Renal pelvis (tissue), 4 donors: Measurements from ENCODE around the gene NAB2. TPM values are rescaled to one million over a fixed set of nuclear protein-coding genes. Genes with fewer than 3 reads are reported as not detected.
"Not testable (repeated sequence)": the region's sequence is repeated elsewhere in the genome, so short reads cannot be mapped to it uniquely, and the experiment has no call there.

Source experiments
- DNase-seq: peaks from one replicate; pipeline ENCODE4 v3.0.0-alpha.2; 2013
- polyA plus RNA-seq, 3 donors: library from polyadenylated mRNA; unstranded; fragments of 120-200 nt; gene quantifications; one replicate each; pipeline ENCODE4 v1.2.1, GENCODE V29; 2013; ENCODE audit not compliant: insufficient read length in 3 of 3

The NAB2 gene
- polyA plus RNA-seq, 3 donors, result 47.0 to 53.9 (median 53.8) TPM

DNA sequence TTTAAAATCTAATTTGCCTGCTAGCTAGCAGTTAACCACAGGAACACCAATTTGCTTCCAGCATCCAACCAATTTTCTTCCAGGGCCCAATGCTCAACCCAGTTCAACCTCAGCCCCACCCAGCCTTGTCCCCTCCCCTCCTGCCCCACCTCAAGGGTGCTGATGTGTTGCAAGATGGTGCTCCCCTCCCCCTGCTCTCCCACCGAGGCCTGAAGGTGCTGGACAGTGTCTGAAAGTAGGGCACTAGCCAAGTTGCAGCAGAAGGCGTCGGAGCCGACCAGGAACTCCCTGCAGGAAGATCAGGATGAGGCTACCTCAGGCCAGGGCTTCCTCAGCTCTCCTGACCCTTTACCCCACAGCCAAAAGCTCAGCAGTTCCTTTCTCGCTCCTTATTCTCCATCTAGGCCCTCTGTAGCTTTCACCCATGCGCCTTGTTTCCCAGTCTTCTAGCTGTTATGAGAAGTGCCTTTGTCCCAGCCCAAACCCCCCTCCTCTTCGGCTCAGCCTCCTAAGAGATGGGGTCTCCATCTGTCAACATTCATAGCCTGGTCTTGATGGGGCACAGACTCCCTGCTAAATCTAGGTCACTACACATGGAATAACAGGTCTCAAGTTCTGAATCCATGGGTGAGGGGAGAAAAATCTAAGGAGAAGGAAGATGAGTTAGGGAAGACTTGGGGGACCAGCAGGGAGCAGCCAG, 18.7 kb downstream of the NAB2 start:
- no peak for DNase-seq

DNA sequence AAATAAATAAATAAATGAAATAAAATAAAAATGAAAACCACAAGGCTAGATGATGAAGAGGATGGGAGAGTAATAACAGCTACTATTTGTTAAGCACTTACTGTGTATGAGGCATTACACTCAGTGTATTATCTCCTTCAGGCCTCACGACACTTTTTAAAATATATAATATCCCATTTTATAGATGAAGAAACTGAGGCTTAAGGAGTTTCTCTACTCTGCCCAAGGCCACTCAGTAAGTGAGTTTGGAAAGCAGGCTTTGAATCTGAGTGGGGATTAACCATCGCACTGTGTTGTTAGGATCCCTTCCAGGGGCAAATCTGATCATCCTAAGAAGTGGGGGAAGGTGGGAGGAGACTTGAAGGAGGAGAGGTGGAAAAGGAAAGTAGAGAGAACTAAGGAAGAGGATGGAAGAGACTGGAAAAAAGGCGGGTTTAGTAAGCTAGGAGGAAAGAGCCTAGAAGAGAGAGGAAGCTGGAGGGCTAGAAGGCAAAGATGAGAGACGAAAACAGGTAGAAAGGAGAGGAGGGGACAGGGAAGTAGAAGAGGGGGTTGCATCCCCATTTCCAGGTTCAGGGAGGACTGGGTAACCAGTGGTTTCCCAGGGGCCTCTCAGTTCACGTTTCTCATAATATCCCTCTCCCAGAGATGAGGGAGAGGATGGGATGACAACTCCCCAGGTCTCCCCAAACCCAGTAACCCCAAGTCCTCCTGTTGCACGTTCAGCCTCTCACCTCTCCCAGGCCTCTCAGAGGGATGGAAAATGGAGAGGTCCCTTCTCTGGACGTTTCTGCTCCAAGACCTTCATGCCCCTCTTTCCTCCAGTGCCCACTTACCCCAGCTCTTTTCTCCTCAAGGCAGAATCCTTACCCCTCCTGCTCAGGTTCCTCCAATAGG, 20.5 kb downstream of the NAB2 start:
- no peak for DNase-seq

DNA sequence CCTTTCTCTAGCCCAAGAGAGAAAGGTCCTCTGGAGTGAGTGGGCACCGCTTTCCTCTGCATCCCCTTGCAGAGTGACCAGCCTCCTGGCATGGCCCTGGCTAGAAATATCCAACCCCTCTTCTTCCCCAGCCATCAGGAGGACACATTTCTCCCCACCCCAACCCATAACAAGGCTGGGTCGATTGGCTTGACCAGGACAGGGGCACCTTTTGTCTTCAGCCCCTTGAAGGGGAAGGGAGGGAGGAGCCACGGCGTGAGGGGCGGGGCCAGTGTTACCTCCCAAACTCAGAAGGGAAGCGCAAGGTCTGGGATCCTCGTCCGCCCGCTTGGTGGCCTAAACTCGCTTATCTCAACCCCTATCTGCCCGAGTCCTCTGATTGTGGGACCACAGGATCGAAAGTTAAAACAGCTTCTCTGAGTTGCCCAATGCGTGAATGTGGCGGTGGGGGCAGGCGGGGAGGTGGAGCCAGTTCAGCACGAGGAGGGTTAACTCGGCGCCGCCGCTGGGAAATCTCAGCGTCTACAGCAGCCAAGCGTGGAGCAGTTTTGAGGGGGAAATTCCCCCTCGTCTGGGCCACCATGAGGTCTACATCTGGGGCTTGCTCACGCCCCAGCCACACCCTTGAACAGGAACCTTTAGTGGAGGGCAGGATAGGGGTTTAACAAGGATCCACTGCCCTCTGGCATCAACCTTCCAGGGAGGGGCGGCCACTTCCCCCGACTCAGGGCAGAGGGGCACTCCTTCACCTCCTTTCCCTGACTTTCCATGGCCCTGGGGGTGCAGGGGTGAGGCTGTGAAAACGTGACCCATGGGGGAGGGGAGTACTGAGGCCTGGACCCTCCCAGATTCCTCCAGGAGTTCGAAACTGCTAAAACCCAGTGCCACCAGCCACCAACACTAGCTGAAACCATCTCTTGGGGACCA, 21.5 kb downstream of the NAB2 start:
- DNase-seq, result no peak

DNA sequence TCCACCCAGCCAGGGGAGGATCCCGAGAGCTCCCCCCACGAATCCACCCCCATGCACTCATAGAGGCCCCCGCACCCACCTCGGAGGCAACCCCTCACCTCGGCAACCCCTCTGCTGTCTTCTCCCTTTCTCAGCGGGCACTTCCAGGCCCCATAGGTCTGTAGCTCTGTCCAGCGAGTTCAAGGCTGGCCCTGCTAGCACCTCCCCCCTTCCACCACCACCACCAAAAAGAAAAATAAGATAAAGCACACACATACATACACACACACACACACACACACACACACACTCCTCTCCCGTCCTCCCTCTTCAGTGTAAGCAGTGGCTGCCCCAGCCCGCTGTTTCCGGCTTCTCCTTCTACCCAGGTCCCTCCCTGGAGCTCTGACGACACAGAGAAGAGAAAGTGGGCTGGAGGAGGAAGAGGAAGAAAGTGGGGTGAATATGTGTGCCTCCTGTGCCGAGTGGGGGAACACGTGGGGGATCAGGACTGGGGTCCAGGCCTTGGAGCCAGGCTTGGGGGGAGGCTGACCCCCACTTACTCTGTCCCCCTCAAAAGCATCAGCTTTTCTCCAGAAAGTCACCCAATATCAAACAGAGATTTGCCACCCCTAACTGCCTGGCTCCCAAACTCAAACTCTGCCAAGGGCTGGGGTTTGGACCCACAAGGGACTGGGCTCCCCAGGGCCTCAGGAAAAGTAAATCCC, 22.3 kb downstream of the NAB2 start, which contains the start of gene STAT6:
Gene STAT6 (minus strand): TSS at position 332 of the 704 bp plus-strand sequence. CDS start 3,084 bp downstream, outside the sequence.
- DNase-seq, result peak; percentile 79

DNA sequence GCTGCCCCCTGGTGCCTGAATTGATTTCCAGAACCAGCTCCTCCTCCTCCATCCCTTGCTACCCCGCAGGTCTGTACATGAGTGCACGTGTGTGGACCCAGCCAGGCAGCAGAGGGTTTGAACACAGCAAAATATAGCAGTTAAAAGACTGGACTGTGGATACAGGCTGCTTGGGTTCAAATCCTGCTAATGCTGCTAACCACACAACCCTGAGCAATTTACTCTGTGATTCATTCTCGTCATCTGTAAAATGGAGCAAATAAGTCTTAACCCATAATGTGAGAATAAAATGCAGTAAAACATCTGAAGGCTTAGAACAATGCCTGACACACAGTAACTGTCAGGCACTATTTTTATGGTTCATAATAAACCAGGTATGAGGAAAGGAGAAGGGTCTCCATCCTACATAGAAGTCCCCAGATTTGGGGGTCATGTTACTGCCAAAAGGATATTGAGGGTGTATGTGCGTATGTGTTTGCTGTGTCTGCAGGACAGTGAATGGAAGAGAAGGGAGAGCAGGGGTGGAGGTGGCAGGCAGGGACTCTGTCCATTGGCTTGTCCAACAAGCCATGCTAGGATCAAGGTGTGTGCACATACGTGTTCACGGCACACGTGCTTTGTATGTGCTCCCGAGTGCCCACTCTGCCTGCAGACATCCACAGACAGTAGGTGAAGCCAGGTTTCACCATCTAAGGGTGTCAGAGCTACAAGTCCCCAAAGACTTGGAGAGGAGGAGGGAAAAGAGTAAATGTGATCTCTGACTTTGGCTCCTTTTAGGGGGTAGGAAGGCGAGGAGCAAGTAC, 23.8 kb downstream of the NAB2 start:
- no peak for DNase-seq

DNA sequence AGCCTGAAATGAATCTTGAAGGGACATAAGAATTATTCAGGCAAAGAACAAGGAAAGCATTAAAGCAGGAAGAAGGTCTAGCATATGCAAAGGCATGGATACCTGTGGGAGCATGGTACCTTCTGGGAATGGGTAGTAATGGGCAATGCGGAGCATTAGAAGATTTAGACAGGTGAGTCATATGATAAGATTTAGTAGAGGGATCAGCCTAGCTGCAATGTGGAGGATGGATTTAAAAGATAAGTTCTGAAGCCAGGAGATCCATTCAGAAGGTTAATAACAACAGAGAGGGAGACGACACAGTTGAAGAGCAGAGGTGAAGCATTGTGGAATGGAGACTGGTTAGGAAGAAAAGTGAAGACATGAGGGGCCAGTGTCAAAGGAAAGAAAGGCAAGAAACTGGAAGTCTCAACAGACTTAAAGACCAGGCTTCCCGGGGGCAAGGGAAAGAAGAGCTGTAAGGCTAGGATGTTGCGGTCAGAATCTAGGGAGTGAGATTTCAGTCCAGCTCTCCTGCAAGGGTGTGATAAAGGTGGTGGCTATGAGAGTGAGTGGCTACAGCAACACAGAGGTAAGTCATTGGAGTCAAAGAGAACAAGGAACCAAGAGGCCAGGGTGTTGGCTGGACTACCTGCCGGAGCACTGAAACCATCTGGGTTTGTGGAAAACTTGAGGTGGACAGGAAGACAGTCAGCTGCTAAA, 27.8 kb downstream of the NAB2 start:
- DNase-seq, result no peak

DNA sequence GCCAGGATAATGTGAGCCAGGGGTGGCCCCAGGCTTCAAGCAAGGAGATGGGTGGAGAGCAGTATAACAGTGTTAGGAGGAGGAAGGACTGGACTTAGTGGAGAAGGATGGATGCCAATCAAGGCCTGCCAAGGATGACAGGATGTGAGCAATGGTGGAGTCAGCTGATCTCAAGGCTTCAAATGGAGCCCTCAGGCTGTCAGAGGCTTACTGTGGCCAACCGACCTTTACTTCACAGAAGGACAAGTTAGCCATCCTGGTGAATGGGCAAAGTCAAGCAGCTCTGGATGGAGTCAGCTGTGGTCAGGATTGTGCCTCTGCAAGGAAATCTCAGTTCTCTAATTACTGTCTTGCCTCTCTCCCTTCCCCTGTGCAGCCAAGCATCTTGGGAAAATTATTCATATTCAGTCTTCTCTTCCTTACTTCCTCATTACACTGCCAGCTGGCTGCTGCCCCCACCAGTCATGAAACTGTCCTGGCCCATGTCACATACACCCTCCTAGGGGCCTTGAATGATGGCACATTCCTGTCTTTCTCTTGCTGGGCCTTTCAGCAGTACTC, 29.9 kb downstream of the NAB2 start:
- DNase-seq, result no peak

DNA sequence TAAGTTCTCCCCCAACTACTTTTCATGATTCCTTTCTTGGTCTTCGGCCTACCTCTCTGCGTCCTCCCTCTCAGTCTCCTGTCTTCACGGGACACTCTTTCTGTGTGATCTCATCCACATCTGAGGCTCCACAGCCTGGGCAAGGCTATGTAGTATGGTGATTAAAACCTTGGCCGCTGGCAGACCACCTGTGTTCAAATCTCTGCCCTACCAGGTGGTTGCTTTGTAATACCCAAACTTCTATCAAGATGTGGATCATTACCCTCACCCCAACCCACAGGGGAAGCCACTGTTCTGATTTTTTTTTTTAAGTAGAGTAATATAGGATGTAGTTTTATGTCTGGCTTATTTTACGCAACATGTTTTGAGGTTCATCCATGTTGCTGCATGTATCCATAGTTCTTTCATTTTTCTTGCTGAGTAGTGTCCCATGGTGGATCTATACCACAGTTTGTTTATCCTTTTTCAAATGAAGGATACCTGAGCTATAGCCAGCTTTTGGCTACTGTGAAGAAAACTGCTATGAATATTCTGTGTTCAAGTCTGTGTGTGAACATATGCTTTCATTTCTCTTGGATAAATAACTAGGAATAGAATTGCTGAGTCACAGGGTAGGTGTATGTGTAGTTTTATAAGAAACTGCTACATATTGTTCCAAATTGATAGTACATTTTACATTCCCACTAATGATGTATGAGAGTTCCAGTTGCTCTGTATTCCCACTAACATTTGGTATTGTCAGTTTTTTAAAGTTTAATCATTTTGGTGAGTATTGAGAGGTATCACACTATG, 30.6 kb downstream of the NAB2 start:
- DNase-seq, result no peak

DNA sequence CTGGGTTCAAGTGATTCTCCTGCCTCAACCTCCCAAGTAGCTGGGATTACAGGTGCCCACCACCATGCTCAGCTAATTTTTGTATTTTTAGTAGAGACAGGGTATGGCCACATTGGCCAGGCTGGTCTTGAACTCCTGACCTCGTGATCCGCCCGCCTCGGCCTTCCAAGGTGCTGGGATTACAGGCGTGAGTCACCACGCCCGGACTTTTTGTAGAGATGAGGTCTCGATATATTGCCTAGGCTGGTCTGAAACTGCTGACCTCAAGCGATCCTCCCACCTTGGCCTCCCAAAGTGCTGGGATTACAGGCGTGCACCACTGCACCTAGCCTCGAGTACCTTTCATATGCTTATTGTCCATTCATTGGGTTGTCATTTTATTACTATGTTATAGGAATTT, 31.8 kb downstream of the NAB2 start:
- not testable (repeated sequence) for DNase-seq

DNA sequence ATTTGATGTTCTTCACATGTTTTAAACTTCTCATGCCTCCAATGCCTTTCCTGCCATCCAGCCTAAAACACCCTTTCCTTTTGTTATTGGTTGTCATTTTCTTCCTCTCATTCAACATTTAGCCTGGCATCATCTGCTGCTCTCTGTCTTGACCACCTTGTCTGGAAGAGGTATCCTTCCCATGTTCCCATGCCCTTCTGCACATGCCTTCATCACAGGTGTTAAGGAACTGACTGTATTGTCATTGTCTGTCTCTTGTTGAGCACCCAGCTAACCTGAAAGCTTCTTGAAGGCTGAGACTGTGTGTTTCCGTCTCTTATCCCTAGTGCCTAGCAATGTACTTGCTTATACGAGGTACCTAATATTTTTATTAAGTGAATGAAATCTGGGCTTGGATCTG, 34.9 kb downstream of the NAB2 start:
- no peak for DNase-seq

DNA sequence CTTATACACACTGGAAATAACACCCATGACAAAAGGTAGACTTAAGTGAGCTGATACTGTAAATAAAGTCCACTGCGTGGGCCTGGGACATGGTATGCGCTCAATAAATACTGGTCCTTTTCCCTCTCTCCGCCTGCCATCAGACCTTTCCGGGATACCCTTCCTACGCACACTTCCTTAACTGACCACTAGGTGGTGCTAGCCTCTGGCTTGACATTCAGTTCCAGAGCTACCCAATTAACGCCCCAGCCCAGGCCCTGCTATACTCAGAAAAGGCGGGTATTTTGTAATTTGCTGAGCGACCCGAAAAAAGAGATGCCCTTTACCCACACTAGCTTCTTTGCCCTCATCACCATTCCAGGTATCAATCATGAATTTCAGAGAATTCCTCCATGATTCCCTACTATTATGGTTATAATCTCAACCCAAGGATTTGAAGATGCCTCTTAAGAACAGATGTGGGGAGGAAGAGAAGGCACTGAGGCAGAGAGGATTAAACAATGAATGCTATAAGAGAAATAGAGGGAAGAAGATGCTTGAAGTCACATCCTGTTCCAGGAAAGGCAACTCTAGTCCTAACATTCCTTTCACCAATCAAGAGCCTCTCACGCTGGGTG, 35.5 kb downstream of the NAB2 start:
- peak; percentile 68 for DNase-seq

DNA sequence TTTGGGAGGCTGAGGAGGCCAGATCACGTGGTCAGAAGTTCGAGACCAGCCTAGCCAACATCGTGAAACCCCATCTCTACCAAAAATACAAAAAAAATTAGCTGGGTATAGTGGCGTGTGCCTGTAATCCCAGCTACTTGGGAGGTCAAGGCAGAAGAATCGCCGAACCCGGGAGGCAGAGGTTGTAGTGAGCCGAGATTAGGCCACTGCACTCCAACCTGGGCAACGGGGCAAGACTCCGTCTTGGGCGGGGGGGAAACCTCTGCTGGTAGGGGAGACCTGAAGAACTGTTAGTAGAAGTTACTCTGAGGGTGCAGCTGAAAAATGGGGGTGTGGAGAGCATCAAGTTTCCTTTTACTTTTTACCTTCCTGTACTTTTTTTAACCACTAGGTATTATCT, 37.1 kb downstream of the NAB2 start:
- DNase-seq, result no peak

DNA sequence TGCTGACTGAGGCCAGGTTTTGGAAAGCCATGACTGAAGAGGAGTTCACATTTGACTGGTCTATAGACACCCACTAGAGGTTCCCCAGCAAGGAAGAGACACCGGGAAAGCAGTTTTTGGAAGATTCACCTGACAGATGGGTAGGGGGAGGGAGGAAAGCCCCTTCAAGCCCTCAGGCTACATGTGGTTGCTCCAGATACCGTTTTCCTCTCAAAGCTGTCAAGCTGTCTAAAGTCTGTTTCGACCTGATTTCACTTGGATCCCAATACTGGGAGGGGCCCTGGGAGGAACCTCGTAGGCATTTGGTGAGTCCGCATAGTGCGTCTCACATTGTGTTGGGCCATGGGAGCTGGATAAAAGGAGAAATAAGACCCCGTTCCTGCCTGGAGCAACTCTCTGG, 37.6 kb downstream of the NAB2 start:
- DNase-seq, result no peak

DNA sequence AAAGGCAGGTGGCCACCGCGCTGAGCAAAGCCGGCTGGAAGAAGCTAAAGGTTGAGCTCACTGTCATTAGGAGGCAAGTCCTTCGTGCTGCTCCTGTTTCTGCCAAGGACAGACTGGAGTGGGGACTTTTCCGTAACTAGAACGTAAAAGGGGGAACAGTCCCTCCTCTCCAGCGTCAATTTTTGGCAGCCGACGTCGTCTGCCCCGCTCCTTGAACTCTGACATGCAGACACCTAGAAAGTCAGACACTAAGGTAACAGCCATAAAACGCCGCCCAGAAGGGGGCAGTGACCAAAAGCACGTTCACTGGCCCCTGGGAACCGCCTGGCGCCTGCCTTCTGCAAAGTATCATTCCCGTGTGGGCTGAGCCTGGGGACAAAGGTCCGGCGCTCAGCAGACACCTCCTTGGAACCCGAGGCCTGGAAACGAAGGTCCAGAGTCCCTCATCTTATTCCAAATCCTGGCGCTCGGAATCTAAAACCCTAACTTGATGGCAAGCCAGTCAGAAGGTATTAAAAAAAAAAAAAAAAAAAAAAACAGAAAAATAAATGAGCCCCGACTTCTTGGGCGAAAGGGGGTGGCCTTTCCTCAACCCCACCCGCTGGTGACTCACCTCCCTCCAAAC, 38.3 kb downstream of the NAB2 start:
- peak; percentile 51 for DNase-seq

DNA sequence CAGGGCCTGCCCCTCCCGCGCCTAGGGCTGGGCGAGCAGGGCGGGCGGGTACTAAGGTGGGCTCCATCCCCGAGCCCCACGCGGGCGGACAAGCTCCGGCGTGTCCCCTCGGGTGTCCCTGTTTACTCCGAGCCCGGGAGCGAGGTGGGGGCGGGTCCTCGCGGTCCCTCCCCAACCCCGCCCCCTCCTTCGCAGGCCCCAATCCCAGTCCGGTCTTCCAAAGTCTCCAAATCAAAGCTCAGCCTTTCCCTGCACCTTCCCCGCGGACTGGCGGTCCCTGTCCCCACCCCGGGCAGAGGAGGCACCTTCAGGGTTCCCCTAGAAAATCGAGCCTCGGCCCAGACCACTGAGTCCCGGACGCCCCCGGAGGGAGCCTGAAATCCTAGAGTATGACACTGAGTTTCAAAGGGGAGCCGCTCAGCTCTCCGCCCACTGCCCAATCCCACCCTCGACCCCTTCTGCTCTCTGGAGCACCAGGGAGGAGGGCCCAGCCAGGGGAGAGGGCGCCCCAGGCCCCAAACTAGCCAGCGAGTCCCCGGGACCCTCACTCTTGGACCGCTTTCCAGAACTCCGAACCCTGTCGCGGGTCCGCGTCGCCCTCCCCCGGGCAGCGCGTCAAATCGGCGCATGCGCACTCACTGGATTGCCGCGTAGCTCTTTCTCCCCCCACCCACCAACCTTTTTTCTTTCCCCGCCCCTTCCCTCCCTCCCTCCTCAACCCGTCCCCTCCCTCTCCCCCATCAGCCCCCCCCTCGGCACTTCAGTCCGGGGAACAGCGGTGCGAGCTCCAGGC, 39.0 kb downstream of the NAB2 start, which contains the start of gene LRP1:
Gene LRP1 (plus strand): TSS at position 758 of the 793 bp plus-strand sequence. CDS start 482 bp downstream, outside the sequence.
- DNase-seq, result peak; percentile 85

DNA sequence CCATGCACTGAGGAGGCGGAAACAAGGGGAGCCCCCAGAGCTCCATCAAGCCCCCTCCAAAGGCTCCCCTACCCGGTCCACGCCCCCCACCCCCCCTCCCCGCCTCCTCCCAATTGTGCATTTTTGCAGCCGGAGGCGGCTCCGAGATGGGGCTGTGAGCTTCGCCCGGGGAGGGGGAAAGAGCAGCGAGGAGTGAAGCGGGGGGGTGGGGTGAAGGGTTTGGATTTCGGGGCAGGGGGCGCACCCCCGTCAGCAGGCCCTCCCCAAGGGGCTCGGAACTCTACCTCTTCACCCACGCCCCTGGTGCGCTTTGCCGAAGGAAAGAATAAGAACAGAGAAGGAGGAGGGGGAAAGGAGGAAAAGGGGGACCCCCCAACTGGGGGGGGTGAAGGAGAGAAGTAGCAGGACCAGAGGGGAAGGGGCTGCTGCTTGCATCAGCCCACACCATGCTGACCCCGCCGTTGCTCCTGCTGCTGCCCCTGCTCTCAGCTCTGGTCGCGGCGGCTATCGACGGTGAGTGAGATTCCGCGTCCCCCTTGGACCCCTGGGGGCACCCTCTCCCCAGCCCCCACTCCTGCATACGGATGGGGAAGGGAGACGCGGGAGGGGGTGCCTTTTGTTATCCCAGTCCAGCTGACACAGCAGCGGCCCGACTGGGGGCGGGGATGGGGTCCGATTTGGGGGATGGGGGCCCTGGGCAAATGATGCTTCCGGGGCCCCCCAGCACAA, 39.8 kb downstream of the NAB2 start:
- DNase-seq, result no peak
